Panc1 (cell line): ENCODE measurements around the gene SLC22A23. TPM values are rescaled to one million over a fixed set of nuclear protein-coding genes. Genes with fewer than 3 reads are reported as not detected.

Experiments used
- ATAC-seq: fragments of 200-7000 bp; cut with Tn5 transposase; 2 replicates; pipeline ENCODE4 v1.9.1; 2020; ENCODE audit warnings: mild to moderate bottlenecking, moderate library complexity
- BruUV-seq: library from RNA; stranded (reverse); fragments of 400-500 nt; replicated peaks from 2 replicates; lab custom pipeline; 2021; lab: Mats Ljungman, UMichigan
- CTCF ChIA-PET: fragments of 300-600 bp; sonication (Branson Sonifier 250); formaldehyde crosslinking; loops from one replicate; lab custom pipeline; 2022; ENCODE audit warnings: antibody characterized with exemption; lab: Charles Lee
- POLR2A ChIA-PET: fragments of 300-600 bp; sonication (Branson Sonifier 250); formaldehyde crosslinking; loops from one replicate; lab custom pipeline; 2022; ENCODE audit warnings: antibody characterized with exemption; lab: Charles Lee
- DNase-seq: peaks from one replicate; pipeline ENCODE4 v3.0.0-alpha.2; 2010; ENCODE audit warnings: low read depth, low spot score
- H3K27ac ChIP-seq: 2 replicates; pipeline ENCODE4 v1.5.1; 2011; ENCODE audit warnings: mild to moderate bottlenecking, low read length, inconsistent platforms
- H3K27me3 ChIP-seq: fragments of 200-500 bp; sonication (Bioruptor generic); 2 replicates; pipeline ENCODE4 v1.6.0; 2014; ENCODE audit warnings: low read length, inconsistent platforms; ENCODE audit not compliant: control insufficient read depth, insufficient read depth
- H3K36me3 ChIP-seq: fragments of 200-500 bp; sonication (Bioruptor generic); 2 replicates; pipeline ENCODE4 v1.5.1; 2014; ENCODE audit warnings: inconsistent platforms, mild to moderate bottlenecking, low read length, moderate library complexity; ENCODE audit not compliant: control insufficient read depth, insufficient read depth
- H3K4me1 ChIP-seq: 2 replicates; pipeline ENCODE4 v1.5.1; 2011; ENCODE audit warnings: inconsistent platforms, mild to moderate bottlenecking, low read length, moderate library complexity; ENCODE audit not compliant: control insufficient read depth, insufficient read depth
- H3K4me3 ChIP-seq, 2 experiments: 2 replicates each; pipeline ENCODE4 v1.5.1; 2011 to 2012; ENCODE audit warnings: low read depth in 2 of 2, low read length in 2 of 2, mild to moderate bottlenecking in 2 of 2, inconsistent platforms in 1 of 2, moderate library complexity in 1 of 2
- H3K9me3 ChIP-seq: fragments of 200-500 bp; sonication (Bioruptor generic); 2 replicates; pipeline ENCODE4 v1.5.1; 2014; ENCODE audit warnings: low read depth, mild to moderate bottlenecking, inconsistent platforms, low read length, moderate library complexity; ENCODE audit not compliant: control insufficient read depth, insufficient read depth
- POLR2AphosphoS5 ChIP-seq: IDR thresholded peaks from 2 replicates; pipeline ENCODE4 v1.6.1; 2012; ENCODE audit warnings: mild to moderate bottlenecking, low read depth, low read length, moderate library complexity
- SIN3A ChIP-seq: IDR thresholded peaks from 2 replicates; pipeline ENCODE4 v1.6.1; 2012; ENCODE audit warnings: low read depth, mild to moderate bottlenecking, low read length, moderate library complexity, borderline replicate concordance; ENCODE audit not compliant: insufficient read depth
- TCF7L2 ChIP-seq: IDR thresholded peaks from 2 replicates; pipeline ENCODE4 v1.6.1; 2011; ENCODE audit warnings: mild to moderate bottlenecking, low read depth, low read length, inconsistent platforms
- in situ Hi-C: cut with HindIII; loops from 2 replicates; pipeline ENCODE4 v1.10.0; 2016; ENCODE audit warnings: low sequenced_read_pairs, low pct_unique_long_range_greater_than_20kb
- intact Hi-C: fragments of 100-400 bp; cut with micrococcal nuclease; formaldehyde crosslinking; loops from one replicate; pipeline ENCODE4 v1.10.0; 2022; ENCODE audit not compliant: unreplicated experiment
- total RNA-seq: library from RNA; stranded (reverse); gene quantifications from one replicate; pipeline ENCODE4 v1.2.1, GENCODE V29; 2021; ENCODE audit not compliant: unreplicated experiment
- TF ChIP-seq, protein P1 (sequence below): fragments of 450-650 bp; IDR thresholded peaks from 2 replicates; pipeline ENCODE4 v1.5.1; 2017; ENCODE audit warnings: mild to moderate bottlenecking
- TF ChIP-seq, protein P2 (sequence below), 2 experiments: IDR thresholded peaks; 2 replicates each; pipeline ENCODE4 v1.6.1; 2011 to 2012; ENCODE audit warnings: low read depth in 2 of 2, control low read depth in 1 of 2, low read length in 1 of 2, mild to moderate bottlenecking in 1 of 2, moderate library complexity in 1 of 2; ENCODE audit not compliant: insufficient read depth in 1 of 2

The SLC22A23 gene
- total RNA-seq, 1 experiment from 2014 or later, result 4.5 TPM

DNA sequence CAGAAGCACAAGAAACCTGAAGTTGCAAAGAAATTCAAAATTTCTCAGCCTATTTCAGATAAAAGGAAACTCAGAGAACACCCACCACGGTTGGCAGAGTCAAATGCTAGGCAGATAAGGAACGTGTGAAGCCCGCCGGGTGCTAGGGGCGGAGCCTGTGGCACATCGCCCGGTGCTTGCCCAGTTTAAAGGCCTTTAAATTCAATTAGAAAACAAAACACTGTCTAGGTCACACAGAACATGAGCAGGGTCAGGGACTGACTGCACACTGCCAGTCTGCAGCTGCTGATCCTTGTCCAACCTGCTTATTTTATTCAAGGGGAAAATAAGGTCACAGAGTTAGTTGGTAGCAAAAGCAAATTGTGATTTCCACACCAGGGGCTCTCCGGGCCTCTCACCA, 122.3 kb downstream of the SLC22A23 start:
- no peak for ATAC-seq
- Histone ChIP-seq H3K4me1 (0 out of 2 replicates have a peak, but pooled peaks cover 4% of the 10 kb centered on the region), H3K4me3 (no peak overlapping the region), H3K9me3 (no peaks in the 10 kb centered on the region), H3K27me3 (no peaks in the 10 kb centered on the region), H3K27ac (no peak overlapping the region), H3K36me3 (no peaks in the 10 kb centered on the region)
- in situ Hi-C loops (no loop called here), intact Hi-C loops (no loop called here)
- CTCF ChIA-PET, result no interaction called here
- TF ChIP-seq SIN3A, result no peak
- TF ChIP-seq POLR2AphosphoS5, result no peak
- TF ChIP-seq, protein P1, sequence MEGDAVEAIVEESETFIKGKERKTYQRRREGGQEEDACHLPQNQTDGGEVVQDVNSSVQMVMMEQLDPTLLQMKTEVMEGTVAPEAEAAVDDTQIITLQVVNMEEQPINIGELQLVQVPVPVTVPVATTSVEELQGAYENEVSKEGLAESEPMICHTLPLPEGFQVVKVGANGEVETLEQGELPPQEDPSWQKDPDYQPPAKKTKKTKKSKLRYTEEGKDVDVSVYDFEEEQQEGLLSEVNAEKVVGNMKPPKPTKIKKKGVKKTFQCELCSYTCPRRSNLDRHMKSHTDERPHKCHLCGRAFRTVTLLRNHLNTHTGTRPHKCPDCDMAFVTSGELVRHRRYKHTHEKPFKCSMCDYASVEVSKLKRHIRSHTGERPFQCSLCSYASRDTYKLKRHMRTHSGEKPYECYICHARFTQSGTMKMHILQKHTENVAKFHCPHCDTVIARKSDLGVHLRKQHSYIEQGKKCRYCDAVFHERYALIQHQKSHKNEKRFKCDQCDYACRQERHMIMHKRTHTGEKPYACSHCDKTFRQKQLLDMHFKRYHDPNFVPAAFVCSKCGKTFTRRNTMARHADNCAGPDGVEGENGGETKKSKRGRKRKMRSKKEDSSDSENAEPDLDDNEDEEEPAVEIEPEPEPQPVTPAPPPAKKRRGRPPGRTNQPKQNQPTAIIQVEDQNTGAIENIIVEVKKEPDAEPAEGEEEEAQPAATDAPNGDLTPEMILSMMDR, result no peak
- TF ChIP-seq, protein P2, sequence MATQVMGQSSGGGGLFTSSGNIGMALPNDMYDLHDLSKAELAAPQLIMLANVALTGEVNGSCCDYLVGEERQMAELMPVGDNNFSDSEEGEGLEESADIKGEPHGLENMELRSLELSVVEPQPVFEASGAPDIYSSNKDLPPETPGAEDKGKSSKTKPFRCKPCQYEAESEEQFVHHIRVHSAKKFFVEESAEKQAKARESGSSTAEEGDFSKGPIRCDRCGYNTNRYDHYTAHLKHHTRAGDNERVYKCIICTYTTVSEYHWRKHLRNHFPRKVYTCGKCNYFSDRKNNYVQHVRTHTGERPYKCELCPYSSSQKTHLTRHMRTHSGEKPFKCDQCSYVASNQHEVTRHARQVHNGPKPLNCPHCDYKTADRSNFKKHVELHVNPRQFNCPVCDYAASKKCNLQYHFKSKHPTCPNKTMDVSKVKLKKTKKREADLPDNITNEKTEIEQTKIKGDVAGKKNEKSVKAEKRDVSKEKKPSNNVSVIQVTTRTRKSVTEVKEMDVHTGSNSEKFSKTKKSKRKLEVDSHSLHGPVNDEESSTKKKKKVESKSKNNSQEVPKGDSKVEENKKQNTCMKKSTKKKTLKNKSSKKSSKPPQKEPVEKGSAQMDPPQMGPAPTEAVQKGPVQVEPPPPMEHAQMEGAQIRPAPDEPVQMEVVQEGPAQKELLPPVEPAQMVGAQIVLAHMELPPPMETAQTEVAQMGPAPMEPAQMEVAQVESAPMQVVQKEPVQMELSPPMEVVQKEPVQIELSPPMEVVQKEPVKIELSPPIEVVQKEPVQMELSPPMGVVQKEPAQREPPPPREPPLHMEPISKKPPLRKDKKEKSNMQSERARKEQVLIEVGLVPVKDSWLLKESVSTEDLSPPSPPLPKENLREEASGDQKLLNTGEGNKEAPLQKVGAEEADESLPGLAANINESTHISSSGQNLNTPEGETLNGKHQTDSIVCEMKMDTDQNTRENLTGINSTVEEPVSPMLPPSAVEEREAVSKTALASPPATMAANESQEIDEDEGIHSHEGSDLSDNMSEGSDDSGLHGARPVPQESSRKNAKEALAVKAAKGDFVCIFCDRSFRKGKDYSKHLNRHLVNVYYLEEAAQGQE (IDR thresholded peaks at IDR 0.05; ENCODE audit: insufficient read depth in 1 of 2, low read depth in 2 of 2, low read length in 1 of 2), result no peak
- TF ChIP-seq TCF7L2, result no peak
- POLR2A ChIA-PET, result no interaction called here
- no TSS peak for BruUV-seq
- no peak for DNase-seq

DNA sequence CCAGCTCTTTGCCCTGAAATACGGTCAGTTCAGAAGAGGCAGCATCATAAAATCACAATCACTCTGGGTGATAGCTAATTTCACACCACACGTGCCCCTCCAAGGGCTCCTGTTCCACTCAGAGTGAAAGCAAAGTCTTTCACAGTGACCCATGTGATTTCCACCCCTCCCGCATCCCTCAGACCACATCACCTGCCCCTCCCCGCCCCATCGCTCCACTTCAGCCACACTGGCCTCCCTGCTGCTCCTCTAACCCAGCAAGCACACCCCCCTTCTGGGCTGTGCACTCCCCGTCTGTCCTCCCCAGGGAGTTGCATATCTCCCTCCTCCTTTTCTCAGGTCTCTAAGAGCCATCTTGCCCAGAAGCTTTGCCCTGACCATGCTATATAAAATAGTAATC, 123.6 kb downstream of the SLC22A23 start:
- POLR2A ChIA-PET, result no interaction called here
- H3K36me3 ChIP-seq, result no peaks in the 10 kb centered on the region
- no peaks in the 10 kb centered on the region for H3K9me3 ChIP-seq
- intact Hi-C loops, result no loop called here
- CTCF ChIA-PET, result no interaction called here
- H3K27ac ChIP-seq, result no peak overlapping the region
- DNase-seq (no peak), ATAC-seq (no peak)
- H3K4me3 ChIP-seq, result no peak overlapping the region
- in situ Hi-C loops, result no loop called here
- no TSS peak for BruUV-seq
- H3K4me1 ChIP-seq, result 0 out of 2 replicates have a peak, but pooled peaks cover 4% of the 10 kb centered on the region
- no peaks in the 10 kb centered on the region for H3K27me3 ChIP-seq
- TF ChIP-seq TCF7L2, result no peak
- TF ChIP-seq, protein P2 (IDR thresholded peaks at IDR 0.05; ENCODE audit: insufficient read depth in 1 of 2, low read depth in 2 of 2, low read length in 1 of 2), result no peak
- TF ChIP-seq POLR2AphosphoS5, result no peak
- TF ChIP-seq, protein P1, result no peak
- no peak for TF ChIP-seq SIN3A
